Tibial nerve (tissue), 3 donors: ENCODE results near the gene NBAS.

Source experiments
- CTCF ChIP-seq, 5 experiments: fragments of 200-600 bp in 3 of 5; fragments of 450-650 bp in 2 of 5; sonication (generic) in 3 of 5; IDR thresholded peaks; one replicate each; pipeline ENCODE4 v1.5.1; 2016 to 2019; ENCODE audit warnings: antibody characterized with exemption in 5 of 5, mild to moderate bottlenecking in 3 of 5, moderate library complexity in 2 of 5
- POLR2A ChIP-seq, 2 donors: fragments of 450-650 bp; IDR thresholded peaks; one replicate each; pipeline ENCODE4 v1.6.1; 2017; ENCODE audit warnings: antibody characterized with exemption in 2 of 2, mild to moderate bottlenecking in 2 of 2, moderate library complexity in 2 of 2

GRCh38 chr2:15271276-15271675 is 289.9 kb downstream of the NBAS start:
- TF ChIP-seq CTCF (IDR thresholded peaks at IDR 0.05) (no peak), POLR2A (IDR thresholded peaks at IDR 0.05) (no peak)
